Stimulated activated CD4-positive, alpha-beta T cell treated with anti-CD3 and anti-CD28 coated beads, Interleukin-15, amount 100 ng/mL, for 48 hours (primary cell): ENCODE results near the gene TAS1R1.
"Not testable (repeated sequence)": the region's sequence is repeated elsewhere in the genome, so short reads cannot be mapped to it uniquely, and the experiment has no call there.

Experiments used
- DNase-seq, 2 donors: peaks; one replicate each; pipeline ENCODE4 v3.0.0-alpha.2; 2020; ENCODE audit warnings: low read depth in 2 of 2

TAS1R1 gene

DNA sequence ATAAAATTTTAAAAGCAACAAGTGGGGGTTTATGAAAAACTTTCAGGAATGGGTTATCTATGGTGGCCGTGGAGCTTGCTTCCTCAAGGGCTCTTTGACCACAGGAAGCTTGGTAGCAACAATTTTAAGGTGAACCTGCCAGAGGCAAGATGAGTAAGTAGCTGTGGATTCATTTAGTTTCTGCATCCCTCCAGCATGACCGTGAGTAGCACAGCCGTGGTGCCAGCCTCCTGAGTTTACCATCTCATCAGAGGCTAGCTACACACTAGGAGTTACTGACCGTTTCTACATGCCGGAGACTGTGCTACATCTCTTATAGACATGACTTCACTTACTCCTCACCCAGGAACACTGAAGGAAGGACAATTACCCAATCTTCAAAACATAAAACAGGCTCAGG, 33.6 kb upstream of the TAS1R1 start:
- no peak for DNase-seq

DNA sequence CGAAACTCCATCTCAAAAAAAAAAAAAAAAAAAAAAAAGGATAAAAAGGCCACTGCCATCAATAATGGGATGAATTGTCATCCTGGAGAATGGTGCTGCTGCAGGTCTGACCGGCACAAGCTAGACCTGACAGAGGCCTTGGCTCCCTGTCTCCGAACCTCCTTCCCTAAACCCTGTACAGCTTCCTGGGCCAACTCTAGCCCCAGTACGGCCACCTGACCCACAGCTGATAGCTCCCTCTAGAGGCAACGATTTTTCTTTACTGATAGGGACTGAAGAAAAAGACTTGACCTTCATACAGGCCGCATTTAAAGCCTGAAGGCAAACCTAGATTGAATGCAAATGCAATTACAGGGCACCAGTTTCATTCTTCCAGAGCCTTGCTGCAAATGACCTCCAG, 31.5 kb upstream of the TAS1R1 start:
- DNase-seq: no peak

DNA sequence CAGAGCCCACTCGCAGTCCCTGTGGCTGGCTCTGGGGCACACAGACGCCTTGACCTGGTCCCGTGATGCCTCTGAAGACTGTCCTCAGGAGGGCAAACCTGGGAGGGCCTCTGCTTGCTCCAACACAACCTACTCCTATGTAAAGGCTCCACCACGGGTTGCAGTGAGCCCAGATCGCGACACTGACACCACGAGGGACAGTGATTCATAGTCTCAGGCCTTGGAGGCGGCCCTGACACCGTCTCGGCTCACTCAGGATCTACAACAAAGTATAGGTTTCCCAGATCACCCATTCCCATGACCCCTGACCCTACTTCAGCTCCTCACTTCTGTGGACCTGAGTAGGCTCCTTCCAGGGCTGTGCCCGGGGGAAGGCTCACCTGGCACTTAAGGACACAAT, 28.8 kb upstream of the TAS1R1 start:
- no peak for DNase-seq

DNA sequence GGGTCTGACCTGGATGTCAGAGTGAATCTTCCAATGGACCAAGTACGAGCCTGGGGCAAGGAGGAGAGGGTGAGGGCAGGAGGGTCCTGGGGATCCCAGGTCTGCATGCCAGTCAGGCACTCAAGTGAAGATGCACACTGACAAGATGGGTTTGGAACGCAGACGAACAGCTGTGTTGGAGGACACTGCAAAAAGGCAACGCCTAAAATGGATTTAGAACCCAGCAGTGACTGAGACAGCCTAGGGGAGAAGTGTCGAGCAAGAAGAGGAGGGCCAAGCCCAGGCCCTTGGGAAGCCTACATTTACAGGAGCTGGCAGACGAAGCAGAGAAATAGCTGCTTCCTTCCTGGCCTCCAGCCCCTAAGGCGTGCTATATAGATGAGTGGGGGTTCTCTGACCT, 26.6 kb upstream of the TAS1R1 start:
- no peak for DNase-seq

DNA sequence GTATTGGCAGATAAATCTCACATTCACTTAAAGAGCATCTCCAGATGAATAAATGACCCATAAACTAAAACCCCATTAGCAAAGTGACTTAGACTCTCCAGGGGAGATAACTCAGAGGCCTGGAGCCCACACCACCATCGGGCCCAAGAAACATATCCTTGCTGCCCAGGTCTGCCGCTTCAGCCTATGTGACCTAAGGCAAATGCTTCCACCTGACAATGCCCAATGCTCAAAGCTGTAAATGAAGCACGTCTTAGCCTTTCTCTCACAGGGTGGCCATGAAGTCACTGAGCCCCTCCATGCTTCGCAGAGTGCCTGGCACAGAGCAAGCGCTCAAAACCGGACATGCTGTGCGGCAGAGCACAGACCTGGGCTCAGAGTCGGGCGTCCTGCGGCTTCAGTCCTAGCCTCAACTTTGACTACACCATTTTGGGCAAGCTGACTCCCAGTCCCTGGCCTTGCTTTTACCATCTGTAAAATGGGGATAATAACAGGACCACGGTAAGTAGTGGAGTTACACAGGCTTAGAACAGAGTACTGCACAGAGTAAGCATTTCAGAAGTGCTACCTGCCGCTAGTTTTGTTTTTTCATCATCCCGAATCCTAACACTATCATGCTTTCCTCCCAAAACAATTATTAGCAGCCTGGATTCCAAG, 24.5 kb upstream of the TAS1R1 start:
- no peak for DNase-seq

DNA sequence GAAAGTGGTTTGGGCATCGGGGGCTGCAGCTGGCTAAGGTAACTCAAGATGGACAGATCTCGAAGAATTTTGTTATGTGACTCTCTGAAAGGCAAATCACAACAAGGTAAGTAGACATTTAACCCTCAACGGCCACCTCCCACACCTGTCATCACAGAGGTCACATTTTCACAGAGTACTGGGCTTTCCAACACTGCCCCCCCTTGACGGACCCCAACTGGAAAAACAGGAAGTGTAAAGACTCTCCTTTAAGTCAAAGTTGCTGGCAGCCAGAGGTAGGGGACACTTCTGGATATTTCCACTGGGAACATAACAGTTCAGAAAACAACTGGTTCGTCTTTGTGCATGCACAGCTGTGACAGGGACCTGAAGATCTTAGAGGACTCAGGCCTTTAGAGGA, 23.1 kb upstream of the TAS1R1 start:
- no peak for DNase-seq

DNA sequence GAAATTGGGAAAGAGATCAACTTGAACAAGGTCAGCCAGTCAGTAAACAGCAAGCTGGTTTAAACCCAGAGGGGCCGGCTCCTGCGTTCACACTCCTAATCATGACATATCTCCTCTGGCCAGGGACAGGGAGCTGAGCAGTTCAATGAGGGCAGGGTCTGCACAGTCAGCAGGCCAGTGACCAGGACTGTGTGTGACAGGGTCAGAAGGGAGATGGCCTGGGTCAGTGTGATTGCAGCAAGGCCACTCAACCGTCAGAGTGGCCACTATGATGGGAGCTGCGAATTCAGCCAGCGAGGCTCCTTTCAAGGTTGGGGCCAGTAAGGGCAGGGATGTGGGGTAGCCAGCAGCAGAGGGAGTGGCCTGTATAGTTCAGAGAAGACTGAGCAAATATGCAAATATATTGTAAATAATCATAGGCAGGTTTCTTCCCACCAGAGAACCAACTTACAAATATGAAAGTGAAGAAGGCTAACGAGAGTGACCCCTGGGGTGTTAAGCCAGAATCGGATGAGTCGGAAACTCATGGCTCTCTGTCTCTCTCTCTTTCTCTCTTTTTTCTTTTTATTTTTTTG, 20.8 kb upstream of the TAS1R1 start:
- no peak for DNase-seq

DNA sequence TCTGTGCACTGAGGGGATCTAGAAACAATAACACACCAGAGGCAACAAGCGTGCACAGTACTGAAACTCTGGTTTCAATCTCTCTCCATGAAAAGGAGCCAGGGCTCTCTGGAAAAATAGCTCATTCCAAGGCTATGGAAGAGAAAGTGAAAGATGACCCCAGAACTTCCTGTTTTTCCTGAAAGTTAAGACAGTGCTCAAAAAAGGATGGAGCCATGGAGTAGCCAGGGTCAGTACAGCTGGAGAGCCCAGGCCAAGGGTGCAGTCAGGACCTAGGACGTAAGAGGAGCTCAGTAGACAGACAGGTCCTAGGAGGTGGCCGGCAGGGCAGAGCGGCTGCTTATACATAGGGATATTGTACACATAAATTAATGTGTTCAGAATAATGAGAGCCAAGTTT, 19.9 kb upstream of the TAS1R1 start:
- no peak for DNase-seq

DNA sequence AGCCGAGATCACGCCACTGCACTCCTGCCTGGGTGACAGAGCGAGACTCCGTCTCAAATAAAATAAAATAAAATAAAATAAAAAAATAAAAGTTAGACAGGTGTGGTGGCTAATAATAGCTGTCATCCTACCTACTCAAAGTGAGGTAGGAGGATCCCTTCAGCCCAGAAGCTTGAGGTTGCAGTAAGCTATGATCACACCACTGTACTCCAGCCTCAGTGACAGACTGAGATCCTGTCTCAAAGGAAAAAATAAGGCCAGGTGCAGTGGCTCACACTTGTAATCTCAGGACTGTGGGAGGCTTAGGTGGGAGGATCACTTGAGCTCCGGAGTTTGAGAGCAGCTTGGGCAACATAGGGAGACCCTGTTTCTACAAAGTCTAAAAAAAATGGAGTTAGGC, 18.8 kb upstream of the TAS1R1 start:
- no peak for DNase-seq

DNA sequence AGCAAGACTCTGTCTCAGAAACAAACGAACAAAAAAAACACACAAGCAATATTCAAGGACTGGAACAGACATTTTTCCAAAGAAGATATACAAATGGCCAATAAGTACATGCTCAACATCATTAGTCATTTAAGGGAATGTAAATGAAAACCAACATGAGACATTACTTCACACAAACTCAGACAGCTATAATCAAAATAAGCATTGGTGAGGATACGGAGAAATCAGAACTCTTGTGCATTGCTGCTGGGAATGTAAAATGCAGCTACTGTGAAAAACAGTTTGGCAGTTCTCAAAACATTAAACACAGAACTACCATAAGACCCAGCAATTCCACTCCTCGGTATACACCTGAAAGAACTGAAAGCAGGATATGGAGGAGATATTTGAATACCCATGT, 16.2 kb upstream of the TAS1R1 start:
- no peak for DNase-seq

DNA sequence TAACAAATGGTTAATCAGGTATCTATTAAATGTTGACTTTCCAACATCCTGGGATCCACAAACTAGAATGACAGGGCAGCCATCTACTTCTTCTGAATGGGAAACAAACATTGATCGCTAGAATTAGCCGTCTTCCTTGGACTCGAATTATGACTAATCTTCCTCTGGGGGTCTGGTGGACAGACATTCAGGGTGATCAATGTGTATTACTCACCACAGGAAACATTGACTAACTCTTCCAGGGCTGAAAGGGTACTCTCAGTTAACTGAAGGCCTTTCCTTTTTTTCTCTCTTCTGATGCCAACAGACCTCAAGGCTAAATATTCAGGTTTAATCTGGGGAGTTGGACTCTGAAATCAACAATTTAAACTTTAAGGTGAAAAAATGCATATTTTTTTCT, 10.3 kb upstream of the TAS1R1 start:
- DNase-seq: no peak

DNA sequence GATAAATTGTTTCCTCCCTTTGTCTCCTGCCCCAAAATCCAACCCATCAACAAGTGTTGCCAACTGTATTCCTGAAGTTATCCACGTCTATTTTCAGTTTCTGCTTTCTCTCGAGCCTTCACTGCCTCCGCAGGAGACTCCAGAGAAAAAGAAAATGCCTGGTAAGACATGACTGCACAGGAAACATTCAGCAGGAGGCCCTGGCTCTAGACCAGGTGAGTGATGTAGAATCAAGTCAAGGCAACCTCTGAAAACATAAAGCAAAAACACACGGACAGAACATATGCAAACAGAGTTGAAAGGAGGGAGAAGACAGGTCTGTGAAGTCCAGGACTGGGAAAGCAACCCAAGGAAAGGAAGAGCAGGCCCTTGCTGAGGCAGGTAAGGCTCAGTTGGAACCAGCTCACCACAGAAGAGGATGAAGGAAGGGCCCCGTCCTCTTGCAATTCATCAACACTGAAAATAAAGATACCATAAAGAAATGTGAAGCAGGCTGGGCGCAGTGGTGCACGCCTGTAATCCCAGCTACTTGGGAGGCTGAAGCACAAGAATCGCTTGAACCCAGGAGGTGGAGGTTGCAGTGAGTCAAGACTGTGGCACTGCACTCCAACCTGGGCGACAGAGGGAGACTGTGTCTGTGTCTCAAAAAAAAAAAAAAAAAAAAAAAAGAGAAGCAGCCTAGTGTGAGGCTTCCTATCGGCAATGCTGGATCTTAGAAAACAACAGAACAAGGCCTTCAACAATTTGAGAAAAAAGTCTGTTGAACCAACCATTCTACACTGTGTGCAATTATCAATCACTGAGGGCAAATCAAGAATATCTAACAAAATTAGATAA, 9.6 kb upstream of the TAS1R1 start:
- no peak for DNase-seq

DNA sequence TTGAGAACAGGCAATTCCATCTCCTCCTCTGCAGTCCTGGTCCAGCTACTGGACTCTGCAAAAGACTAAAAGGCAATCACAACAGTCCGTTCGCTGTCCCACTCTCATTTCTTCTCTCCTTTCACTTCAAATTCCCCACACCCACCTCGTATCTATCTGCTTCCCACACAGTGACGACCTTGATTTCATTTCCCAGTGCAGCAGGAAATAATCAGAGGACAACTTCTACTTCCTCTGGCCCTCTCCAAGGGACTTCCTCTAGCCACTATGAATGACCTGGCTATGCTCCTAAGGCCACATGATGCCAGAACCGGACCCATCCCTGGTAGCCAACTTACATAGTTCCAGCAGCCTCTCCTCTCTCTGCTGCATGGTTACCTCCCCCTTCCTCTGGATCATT, 8.8 kb upstream of the TAS1R1 start:
- no peak for DNase-seq

DNA sequence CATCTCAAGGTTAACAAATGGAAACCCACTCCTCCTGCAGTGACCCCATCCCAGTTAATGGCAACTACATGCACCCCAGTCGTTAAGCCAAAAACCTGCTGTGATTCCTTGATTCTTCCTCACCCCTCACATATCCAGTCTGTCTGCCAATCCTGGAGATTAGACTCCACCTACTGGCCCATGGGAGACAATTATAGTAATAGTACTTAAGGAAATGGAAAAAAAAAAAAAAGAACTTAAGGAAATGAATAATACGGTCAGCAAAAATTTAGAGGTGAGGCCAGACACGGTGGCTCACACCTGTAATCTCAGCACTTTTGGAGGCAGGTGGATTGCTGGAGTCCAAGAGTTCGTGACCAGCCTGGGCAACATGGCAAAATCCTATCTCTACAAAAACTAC, 7.8 kb upstream of the TAS1R1 start:
- DNase-seq: no peak

DNA sequence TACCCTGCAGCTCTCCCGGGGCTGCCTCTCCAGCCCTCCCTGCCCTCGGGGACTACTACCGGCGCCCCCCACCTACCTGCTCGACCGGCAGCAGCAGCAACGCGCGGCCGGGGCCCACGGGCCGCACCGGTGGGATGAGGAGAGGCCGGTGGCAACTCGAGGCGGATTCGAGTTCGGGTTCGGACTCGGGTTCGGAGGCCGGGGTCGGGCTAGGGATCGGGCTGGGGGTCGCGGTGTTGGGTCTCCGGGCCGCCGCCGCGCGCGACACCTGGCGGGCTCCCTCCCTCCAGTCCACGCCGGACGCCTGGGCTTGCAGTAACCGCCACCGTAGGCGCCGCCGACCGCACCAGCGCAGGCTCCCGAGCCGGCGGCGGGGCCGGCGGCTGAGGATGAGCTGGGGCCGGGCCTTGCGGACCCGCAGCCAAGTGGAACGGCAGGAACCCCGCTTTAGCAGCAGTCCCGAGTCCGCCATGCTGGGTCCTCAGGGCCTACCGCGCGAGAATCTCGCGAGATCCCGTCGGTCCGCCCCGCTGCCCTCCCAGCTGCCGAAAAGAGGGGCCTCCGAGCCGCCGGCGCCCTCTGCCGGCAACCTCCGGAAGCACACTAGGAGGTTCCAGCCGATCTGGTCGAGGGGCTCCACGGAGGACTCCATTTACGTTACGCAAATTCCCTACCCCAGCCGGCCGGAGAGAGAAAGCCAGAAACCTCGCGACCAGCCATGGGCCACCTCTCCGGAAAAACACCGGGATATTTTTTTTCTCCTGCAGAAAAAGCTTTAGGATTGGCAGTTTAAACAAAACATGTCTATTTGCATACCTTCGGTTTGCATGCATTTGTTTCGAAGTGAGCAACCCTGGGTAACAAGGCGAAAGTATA, 838 bp upstream of the TAS1R1 start, which contains the start of gene NOL9:
NOL9 (minus strand) TSS at position 483 of the 876 bp plus-strand sequence; CDS start at position 472, 11 bp downstream.
- DNase-seq: peak; percentile 86 to 94

DNA sequence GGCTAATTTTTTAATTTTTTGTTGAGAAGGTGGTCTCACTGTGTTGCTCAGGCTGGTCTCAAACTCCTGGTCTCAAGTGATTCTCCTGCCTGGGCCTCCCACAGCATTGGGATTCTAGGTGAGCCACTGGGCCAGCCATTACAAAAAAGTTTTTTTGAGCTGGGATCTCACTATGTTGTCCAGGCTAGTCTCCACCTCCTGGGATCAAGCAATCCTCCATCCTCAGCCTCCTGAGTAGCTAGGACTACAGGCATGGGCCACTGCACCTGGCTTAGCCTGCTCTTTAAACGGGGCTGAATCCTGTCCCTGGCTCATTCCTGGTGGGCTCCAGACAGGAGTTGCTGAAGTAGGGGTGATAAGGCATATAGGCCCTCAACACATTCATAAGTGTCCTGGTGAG, 2.5 kb downstream of the TAS1R1 start:
- DNase-seq: no peak

DNA sequence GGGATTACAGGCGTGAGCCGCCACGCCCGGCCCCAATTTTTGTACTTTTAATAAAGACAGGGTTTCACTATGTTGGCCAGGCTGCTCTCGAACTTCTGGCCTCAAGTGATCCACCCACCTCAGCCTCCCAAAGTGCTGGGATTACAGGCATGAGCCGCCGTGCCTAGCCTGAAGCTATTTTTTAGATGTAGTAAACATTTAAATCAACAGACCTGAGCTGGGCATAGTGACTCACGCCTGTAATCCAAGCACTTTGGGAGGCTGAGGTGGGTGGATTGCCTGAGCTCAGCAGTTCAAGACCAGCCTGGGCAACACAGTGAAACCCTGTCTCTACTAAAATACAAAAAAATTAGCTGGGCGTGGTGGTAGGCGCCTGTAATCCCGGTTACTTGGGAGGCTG, 4.1 kb downstream of the TAS1R1 start:
- not testable (repeated sequence) for DNase-seq

DNA sequence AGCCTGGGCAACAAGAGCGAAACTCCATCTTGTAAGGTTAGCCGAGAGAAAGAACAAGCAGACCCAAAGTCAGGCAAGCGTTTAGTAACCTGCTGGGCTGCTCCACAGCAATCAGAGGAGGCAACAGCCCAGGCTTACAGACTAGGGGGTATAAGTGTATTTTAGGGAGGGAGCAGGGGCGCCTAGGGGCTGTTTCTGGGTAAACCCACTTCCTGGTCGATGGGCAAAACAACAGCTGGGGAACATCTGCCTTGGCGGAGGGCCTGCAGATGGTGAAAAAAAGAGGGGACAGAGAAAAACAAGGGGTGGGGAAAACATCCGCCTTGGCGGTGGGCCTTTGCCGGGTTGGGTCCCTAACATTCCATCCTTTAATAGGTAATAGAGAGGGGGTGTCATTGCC, 5.2 kb downstream of the TAS1R1 start:
- no peak for DNase-seq

DNA sequence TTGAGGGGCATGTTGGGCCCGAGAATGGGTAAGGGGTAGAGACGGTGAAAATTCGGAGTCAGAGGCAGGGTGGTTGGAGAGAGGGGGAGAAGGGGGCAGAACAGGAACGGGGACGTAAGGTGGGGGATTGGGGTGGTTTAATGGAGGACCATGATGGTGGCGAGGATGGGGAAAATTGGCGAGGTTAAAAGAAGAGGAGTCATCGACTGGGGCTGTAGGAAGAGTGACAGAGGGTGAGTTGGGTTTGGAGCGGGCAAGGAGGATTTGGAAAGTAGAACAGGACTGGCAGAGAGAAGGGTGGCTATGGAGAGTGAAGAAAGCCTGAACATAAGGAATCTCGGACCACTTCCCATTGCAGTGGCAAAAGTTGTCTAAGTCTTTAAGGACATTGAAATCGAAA, 13.9 kb downstream of the TAS1R1 start:
- DNase-seq: no peak

DNA sequence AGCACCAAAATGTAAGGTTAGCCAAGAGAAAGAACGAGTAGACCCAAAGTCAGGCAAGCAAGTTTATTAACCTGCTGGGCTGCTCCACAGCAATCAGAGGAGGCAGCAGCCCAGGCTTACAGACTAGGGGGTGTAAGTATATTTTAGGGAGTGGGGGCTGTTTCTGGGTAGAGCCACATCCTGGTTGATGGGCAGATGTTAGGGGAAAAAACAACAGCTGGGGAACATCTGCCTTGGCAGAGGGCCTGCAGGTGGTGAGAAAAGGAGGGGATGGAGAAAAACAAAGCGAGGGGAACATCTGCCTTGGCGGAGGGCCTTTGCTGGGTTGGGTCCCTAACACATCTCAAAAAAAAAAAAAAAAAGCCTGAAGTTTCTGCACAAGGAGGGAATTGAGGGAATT, 15.0 kb downstream of the TAS1R1 start:
- no peak for DNase-seq

DNA sequence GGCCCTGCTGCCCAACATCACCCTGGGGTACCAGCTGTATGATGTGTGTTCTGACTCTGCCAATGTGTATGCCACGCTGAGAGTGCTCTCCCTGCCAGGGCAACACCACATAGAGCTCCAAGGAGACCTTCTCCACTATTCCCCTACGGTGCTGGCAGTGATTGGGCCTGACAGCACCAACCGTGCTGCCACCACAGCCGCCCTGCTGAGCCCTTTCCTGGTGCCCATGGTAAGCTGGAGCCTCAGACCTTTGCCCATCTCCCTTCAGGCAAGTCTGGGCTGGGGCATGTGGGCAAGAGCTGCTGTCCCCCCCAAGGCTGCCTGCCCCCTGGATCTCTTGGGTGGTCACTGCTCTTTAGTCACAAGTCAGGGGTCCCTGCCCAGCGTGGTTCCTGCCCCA, 15.9 kb downstream of the TAS1R1 start:
- DNase-seq: no peak
